IPS DF 6.9 (cell line): ENCODE data around the gene IPCEF1.

Experiments used
- DNase-seq: peaks from one replicate; pipeline ENCODE4 v3.0.0-alpha.2; 2013; ENCODE audit warnings: low read depth, low spot score
- H3K27ac ChIP-seq: one replicate; pipeline ENCODE4 v1.5.1; 2013; ENCODE audit warnings: low read length, control low read depth
- H3K27me3 ChIP-seq: 2 replicates; pipeline ENCODE4 v1.6.1; 2013; ENCODE audit warnings: mild to moderate bottlenecking, low read length; ENCODE audit not compliant: control insufficient read depth, insufficient read depth
- H3K36me3 ChIP-seq: 2 replicates; pipeline ENCODE4 v1.6.1; 2013; ENCODE audit warnings: low read length; ENCODE audit not compliant: control insufficient read depth, insufficient read depth
- H3K4me1 ChIP-seq: 2 replicates; pipeline ENCODE4 v1.6.1; 2013; ENCODE audit warnings: low read length; ENCODE audit not compliant: control insufficient read depth, insufficient read depth
- H3K4me3 ChIP-seq: 2 replicates; pipeline ENCODE4 v1.5.1; 2013; ENCODE audit warnings: mild to moderate bottlenecking, low read length
- H3K9me3 ChIP-seq: 2 replicates; pipeline ENCODE4 v1.6.1; 2013; ENCODE audit warnings: low read length, inconsistent platforms; ENCODE audit not compliant: control insufficient read depth, insufficient read depth
- WGBS: extraction: QIAGEN DNeasy Blood & Tissue Kit; methylation state at CpG from one replicate; pipeline ENCODE4 v1.1.7; 2013; ENCODE audit warnings: mixed read lengths, missing lambda C conversion rate; ENCODE audit not compliant: insufficient read length, insufficient coverage; 5-methylcytosine and 5-hydroxymethylcytosine counted together

The IPCEF1 gene

DNA sequence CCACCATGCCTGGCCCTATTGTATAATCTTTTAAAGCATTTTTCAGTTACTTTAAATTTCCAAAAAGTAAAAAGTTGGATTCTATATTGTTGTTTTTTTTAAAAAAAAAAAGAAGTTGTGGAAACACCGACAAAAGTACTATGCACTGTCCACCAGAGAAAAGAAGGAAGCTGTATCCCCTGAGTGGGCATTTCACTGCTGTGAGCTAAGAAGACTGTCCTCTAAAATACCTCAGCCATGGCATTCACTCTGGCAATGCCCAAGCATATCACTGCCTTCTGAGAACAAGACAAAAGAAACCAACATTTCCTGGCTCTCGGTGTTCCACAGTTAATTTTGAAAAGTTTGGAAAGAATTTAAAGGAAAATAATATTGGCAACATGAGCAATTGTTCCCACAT is 117.8 kb downstream of the IPCEF1 start:
- WGBS: no CpG with 5 or more reads among the region's 2 CpGs
- H3K9me3 ChIP-seq: no peaks in the 10 kb centered on the region
- H3K4me3 ChIP-seq: no peak overlapping the region
- no peak for DNase-seq
- H3K27me3 ChIP-seq: no peaks in the 10 kb centered on the region
- no peaks in the 10 kb centered on the region for H3K36me3 ChIP-seq
- no peak overlapping the region for H3K27ac ChIP-seq
- H3K4me1 ChIP-seq: no peaks in the 10 kb centered on the region; the same call in 1 of the 2 replicates

DNA sequence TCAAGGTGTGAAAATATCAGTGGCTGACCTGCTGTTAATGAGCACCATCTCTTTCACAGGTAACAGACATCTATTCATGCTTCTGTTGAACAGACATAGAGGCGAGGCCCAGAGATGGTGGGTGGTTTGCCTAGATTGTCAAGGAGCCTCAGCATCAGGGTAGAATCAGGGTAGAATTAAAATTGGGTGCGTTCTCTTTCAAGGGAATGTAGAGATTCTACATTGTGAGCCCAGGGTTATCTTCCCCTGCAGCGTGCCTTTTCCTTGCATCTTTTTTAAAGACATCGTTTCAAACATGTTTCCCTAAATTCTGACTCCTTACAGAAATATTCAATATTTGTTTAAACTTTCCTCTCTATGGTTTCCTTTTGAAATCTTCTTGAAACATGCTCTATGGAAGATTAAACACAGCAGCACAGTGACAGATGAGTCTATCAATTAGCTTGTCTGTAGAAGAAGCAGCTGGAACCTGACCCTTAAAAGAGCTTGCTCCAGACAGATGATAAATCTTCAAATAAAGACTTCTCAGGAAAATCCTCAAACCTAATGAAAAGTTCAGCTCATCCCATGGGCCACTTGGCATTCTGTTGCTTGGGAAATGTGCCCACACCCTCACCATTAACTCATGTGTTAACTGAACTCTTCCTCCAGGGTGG is 119.8 kb downstream of the IPCEF1 start:
- Histone ChIP-seq H3K27ac (no peak overlapping the region), H3K4me1 (no peaks in the 10 kb centered on the region), H3K9me3 (no peaks in the 10 kb centered on the region), H3K36me3 (no peaks in the 10 kb centered on the region), H3K27me3 (no peaks in the 10 kb centered on the region), H3K4me3 (no peak overlapping the region)
- WGBS: no CpG with 5 or more reads among the region's 4 CpGs
- DNase-seq: no peak

DNA sequence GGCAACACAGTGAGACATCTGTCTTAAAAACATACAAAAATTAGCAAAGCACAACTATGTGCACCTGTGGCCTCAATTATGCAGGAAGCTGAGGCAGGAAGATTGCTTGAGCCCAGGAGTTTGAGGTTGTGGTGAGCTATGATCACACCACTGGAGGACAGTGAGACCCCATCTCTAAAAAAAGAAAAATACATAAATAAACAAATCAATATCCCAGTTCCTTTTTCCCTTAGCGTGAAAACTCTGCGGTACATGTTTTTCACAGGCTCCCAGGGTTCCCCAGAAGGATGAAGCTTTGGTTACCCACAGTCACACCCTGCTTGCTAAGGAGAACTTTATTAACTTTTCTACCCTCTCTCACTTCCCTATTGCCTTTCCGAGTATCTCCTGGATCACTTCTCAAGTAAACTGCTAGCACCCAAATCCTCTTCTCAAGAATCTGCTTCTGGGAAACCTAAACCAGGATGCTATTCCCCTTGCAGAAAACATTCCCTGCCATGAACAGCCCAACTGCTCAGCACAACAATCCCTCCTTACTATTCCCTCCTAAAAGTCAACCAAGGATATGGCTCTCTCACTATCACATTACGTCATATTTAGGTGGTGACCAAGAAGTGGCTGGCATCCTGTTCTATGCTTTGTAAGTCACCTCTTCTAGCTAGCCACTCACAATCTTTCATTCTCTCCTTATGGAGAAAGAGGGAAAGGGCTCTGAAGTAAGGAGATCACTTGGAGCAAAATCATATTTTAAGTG is 122.4 kb downstream of the IPCEF1 start:
- H3K9me3 ChIP-seq: no peaks in the 10 kb centered on the region
- no peak overlapping the region for H3K27ac ChIP-seq
- no peaks in the 10 kb centered on the region for H3K27me3 ChIP-seq
- H3K36me3 ChIP-seq: no peaks in the 10 kb centered on the region
- H3K4me1 ChIP-seq: no peaks in the 10 kb centered on the region
- H3K4me3 ChIP-seq: no peak overlapping the region
- no peak for DNase-seq
- WGBS: no CpG with 5 or more reads among the region's 4 CpGs

DNA sequence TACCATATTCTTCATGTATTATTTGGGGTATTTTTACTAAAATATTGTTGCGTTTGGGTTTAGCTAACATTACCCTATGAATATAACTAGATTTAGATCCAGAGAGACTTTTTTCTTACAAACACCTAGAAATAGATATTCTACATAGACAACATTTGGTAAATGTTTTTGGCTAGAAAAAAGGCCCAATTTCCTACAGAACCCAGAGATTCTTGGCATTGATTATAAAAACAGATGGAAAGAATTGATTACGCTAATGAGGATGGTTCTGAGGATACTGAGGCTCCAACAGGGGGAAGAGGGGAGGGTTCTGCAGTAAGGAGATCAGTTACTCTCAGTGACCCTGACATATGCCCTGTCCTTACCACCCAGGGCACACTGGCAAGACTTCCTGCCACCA is 123.2 kb downstream of the IPCEF1 start:
- H3K4me3 ChIP-seq: no peak overlapping the region
- no peaks in the 10 kb centered on the region for H3K9me3 ChIP-seq
- no peaks in the 10 kb centered on the region for H3K27me3 ChIP-seq
- WGBS: no CpG with 5 or more reads among the region's 2 CpGs
- H3K36me3 ChIP-seq: no peaks in the 10 kb centered on the region
- DNase-seq: no peak
- no peaks in the 10 kb centered on the region for H3K4me1 ChIP-seq
- H3K27ac ChIP-seq: no peak overlapping the region

DNA sequence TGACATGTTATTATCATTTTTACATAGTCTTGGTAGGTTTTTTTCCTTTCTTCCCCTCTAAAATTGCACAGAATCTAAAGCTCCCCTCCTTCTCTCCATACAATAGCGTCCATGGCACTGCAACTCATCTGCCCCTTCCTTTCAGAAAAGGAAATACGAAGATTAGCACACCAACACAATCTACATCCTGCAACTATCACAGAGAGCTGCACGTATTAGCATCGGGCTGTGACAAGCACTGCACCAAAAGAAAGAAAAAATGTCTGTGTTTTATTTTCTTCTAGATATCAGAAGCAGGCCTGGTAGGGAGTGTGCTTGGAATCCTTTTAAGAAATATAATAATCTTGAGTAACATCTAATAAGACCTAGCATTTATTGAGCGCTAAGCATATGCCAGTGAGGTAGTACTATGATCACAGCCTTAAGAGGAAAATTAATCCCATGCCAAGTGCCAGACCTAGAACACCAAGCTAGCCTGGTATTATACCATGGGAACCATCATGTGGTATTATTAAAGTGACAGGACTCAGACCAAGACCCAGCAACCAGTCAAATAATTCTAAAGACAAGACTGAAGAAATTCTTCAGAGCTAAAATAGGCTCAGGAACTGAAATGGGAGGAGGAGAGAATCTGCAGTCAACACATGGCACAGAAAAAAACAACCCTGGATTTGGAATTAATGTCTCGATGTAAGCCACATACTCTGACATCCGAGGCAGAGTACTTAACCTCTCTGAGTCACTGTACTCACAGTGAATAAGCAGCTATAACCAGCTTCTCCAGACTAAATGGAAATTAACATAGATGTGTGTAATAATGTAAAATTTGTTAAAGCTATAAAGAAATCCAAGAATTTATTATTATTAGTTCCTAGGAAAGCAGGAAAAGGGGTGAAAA is 124.3 kb downstream of the IPCEF1 start:
- no peak for DNase-seq
- no CpG with 5 or more reads among the region's 7 CpGs for WGBS
- no peak overlapping the region for H3K4me3 ChIP-seq
- no peaks in the 10 kb centered on the region for H3K36me3 ChIP-seq
- H3K4me1 ChIP-seq: no peaks in the 10 kb centered on the region
- H3K9me3 ChIP-seq: no peaks in the 10 kb centered on the region
- H3K27ac ChIP-seq: no peak overlapping the region
- H3K27me3 ChIP-seq: no peaks in the 10 kb centered on the region

DNA sequence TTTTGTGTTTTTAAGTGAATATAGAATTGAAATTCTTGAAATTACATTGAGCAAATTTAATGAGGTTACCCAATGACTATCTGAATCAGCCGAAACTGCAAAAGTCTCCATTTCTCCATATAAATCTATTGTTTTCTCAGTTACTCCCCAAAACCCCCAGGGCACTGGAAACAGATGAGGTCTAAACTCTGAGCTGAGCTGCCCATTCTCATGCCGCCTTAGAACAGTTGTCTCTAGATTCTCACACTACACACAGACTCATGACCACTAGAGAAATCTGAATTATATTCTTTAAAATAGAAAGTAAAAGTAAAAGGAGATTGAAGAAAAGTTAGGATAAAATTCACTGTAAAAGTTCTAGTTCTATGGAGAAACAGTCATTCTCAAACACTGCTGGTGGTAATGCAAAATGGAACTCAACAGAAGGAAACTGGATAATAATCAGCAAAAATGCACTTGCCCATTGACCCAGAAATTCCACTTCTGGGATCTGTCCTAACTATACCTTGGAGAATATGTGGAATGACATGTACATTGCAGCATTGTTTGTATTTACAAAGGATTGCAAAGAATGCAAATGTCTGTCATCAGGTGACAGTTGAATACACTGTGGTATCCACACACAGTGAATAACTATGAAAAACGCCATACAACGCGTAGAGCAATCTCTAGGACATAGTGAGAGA is 125.5 kb downstream of the IPCEF1 start:
- no peak overlapping the region for H3K27ac ChIP-seq
- WGBS: no CpG with 5 or more reads among the region's 5 CpGs
- DNase-seq: no peak

DNA sequence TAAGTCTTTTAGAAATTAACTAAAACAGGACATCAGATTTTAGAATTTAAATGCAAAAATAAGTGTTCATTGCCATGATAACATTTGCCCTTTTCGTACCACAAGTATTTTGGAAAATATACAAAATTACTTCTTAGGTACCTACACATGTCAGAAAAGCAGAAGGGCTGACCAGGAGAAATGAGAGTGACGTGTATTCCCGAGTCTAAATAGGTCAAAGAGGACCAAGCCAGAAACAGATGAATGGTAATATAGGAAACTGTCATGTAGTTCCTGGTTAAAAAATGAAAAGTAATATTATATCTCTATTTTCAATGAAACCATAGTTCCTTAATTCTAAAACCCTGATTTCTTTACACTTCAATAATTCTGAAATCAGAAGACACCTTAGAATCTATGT is 126.2 kb downstream of the IPCEF1 start:
- Histone ChIP-seq H3K9me3 (no peaks in the 10 kb centered on the region), H3K4me3 (no peak overlapping the region), H3K27me3 (no peaks in the 10 kb centered on the region), H3K36me3 (no peaks in the 10 kb centered on the region), H3K27ac (no peak overlapping the region), H3K4me1 (no peaks in the 10 kb centered on the region)
- no peak for DNase-seq
- no CpG with 5 or more reads among the region's 3 CpGs for WGBS

More for the DNA sequence above, 125.5 kb downstream of the IPCEF1 start:
- Histone ChIP-seq H3K4me1 (no peaks in the 10 kb centered on the region), H3K9me3 (no peaks in the 10 kb centered on the region), H3K36me3 (no peaks in the 10 kb centered on the region), H3K27me3 (no peaks in the 10 kb centered on the region), H3K4me3 (no peak overlapping the region)

DNA sequence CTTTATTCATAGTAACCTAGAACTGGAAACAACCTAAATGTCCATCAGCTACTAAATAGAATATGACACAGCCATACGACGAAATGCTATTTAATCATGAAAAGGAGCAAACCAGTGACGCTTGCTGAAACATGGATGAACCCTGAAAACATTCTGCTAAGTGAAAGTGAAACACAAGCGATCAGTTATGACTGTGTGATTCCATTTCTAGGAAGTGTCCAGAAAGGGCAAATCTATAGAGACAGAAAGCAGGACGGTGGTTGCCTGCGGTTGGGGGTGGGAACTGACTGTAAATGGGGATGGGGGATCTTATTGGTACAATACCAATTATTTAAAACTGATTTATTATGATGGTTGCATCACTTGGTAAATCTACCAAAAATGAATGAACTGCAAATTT is 126.8 kb downstream of the IPCEF1 start:
- no peaks in the 10 kb centered on the region for H3K36me3 ChIP-seq
- no peak overlapping the region for H3K27ac ChIP-seq
- no peaks in the 10 kb centered on the region for H3K4me1 ChIP-seq
- H3K27me3 ChIP-seq: no peaks in the 10 kb centered on the region
- WGBS: no CpG with 5 or more reads among the region's 6 CpGs
- no peak overlapping the region for H3K4me3 ChIP-seq
- no peak for DNase-seq
- no peaks in the 10 kb centered on the region for H3K9me3 ChIP-seq

DNA sequence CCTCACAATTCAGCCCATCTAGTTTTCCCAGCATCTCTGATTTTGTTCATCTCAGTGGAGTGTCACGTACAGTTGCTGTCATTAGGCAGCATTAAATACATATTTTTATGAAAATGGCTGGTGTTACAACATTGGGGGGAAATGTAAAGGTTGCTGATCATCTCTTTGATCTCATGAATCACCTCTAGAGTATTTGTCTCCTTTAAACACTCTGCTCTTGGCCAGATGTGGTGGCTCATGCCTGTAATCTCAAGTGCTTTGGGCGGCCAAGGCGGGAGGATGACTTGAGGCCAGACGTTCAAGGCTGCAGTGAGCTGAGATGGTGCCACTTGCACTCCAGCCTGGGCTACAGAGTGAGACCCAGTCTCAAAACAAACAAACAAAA is 128.1 kb downstream of the IPCEF1 start:
- DNase-seq: no peak
- WGBS: no CpG with 5 or more reads among the region's 4 CpGs
- no peaks in the 10 kb centered on the region for H3K36me3 ChIP-seq
- H3K4me3 ChIP-seq: no peak overlapping the region
- no peaks in the 10 kb centered on the region for H3K4me1 ChIP-seq
- H3K27me3 ChIP-seq: no peaks in the 10 kb centered on the region
- no peaks in the 10 kb centered on the region for H3K9me3 ChIP-seq
- H3K27ac ChIP-seq: no peak overlapping the region

DNA sequence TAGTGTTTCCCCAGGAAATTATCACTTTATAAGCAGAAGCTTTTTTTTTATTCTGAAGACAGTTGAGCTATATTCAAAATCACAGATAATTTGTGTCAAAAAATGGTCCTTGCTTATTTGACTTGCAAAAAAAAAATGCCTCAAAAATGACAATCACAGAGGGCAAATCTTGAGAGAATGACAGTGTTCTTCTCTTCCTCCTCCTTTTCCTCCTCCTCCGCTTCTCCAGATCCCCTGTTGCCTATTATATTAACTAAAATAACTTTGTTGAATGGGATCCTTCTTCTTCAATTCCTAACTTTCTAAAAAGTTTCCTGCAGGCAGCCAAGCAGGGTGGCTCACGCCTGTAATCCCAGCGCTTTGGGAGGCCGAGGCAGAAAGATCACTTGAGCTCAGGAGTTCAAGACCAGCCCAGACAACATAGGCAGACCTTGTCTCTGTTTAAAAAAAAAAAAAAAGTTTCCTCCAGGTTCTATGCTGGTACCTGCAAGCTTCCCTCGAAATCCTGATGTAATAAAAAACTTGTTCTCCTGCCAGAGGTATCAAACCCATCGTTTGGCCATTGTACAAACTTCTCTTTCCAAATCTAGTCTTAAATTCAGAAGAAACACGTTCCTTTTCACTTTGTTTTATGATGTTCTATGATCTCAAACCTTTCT is 128.6 kb downstream of the IPCEF1 start:
- no CpG with 5 or more reads among the region's 7 CpGs for WGBS

More for the DNA sequence above, 128.6 kb downstream of the IPCEF1 start:
- no peak for DNase-seq
- Histone ChIP-seq H3K27me3 (no peaks in the 10 kb centered on the region), H3K4me1 (no peaks in the 10 kb centered on the region), H3K36me3 (no peaks in the 10 kb centered on the region), H3K27ac (no peak overlapping the region), H3K9me3 (no peaks in the 10 kb centered on the region), H3K4me3 (no peak overlapping the region)
